Measurements from ENCODE around the gene RHOC.
"Not testable (repeated sequence)": the region's sequence is repeated elsewhere in the genome, so short reads cannot be mapped to it uniquely, and the experiment has no call there.

GRCh38 chr1:112721294-112721693, 14.4 kb upstream of the RHOC start:
- not testable (repeated sequence) for TF ChIP-seq CTCF (conservative IDR thresholded peaks at IDR 0.05; ENCODE audit: low read depth in 2 of 2); EZH2phosphoT487 (IDR thresholded peaks at IDR 0.05; ENCODE audit: unreplicated experiment); EZH2 (IDR thresholded peaks at IDR 0.05; ENCODE audit: low read depth, unreplicated experiment); ZNF331 (CRISPR knock-in tag; IDR thresholded peaks at IDR 0.05; ENCODE audit: low read depth); POLR2AphosphoS5 (IDR thresholded peaks at IDR 0.05; ENCODE audit: low read depth); REST (IDR thresholded peaks at IDR 0.05; ENCODE audit: unreplicated experiment); ZNF114 (CRISPR knock-in tag; IDR thresholded peaks at IDR 0.05); JUNB (IDR thresholded peaks at IDR 0.05; ENCODE audit: unreplicated experiment); ETS1 (IDR thresholded peaks at IDR 0.05); CREB1 (CRISPR knock-in tag; IDR thresholded peaks at IDR 0.05; ENCODE audit: low read depth); STAT1 (IDR thresholded peaks at IDR 0.05; ENCODE audit: unreplicated experiment)

Measured in GM23338 (cell line).